ENCODE measurements around the gene SERINC5. TPM values are rescaled to one million over a fixed set of nuclear protein-coding genes. Genes with fewer than 3 reads are reported as not detected.

The SERINC5 gene
- total RNA-seq, 1 experiment from 2014 or later, result 6.9 TPM

DNA sequence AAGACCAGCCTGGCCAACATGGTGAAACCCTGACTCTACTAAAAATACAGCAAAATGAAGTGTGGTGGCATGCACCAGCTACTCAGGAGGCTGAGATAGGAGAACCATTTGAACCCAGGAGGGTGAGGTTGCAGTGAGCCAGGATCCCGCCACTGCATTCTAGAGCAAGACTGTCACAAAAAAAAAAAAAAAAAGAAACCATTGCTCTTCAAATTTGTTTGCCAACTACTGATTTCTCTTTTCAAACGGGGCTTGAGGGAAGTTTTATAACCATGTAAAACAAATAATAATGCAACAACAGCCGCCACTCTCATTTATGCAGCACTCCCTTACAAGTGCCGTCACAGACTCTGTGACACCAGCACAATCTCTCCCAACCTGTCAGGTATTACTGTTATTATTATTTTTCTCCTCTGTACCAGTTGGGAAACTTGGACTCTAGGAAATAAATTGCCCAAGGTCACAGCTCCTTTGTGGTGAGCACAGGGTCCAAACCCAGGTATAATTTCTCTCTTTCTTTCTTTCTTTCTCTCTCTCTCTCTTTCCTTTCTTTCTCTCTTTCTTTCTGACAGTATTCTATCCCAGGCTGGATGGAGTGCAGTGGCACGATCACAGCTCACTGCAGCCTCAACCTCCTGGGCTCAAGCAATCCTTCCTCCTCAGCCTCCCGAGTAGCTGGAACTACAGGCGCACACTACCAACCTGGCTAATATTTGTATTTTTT lies 25.4 kb downstream of the SERINC5 start:
- no peak for DNase-seq (ENCODE audit: extremely low read depth, low read depth)

DNA sequence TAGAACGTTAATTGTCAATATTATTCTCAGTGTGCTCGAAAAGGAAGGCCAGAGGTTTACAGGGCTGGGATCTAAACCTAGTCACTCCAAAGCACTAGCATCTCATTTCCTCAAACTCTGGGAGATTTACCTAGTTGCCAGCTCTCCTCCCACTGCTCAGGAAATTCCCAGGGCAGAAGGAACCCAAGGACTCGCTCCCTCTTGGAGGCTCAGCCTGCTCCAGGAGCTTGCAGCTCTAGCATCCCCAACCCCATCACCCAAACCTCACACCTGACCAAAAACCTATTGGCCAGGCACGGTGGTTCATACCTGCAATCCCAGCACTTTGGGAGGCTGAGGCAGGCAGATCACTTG lies 26.0 kb downstream of the SERINC5 start:
- no peak for DNase-seq (ENCODE audit: extremely low read depth, low read depth)

DNA sequence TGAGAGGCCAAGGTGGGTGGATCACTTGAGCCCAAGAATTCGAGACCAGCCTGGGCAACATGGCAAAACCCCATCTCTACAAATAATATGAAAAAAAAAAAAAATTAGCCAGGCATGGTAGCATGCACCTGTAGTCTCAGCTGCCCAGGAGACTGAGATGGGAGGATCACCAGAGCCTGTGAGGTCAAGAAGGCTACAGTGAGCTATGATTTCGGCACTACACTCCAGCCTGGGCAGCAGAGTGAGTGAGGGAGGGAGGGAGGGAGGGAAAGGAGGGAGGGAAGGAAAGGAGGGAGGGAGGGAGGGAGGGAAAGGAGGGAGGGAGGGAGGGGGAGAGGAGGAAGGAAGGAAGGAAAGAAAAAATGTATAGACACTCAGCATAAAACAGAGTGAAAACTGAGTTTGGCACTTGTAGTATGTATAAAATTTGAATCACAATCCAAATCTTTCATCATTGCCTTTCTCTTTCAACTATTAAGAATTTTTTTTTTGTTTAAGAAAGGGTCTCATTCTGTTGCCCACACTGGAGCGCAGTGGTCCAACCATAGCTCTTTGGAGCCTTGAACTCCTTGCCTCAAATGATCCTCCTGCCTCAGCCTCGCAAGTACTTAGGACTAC lies 27.8 kb downstream of the SERINC5 start:
- no peak for DNase-seq (ENCODE audit: extremely low read depth, low read depth)

GRCh38 chr5:80225934-80226326 lies 29.9 kb downstream of the SERINC5 start:
- no peak for DNase-seq (ENCODE audit: extremely low read depth, low read depth)

GRCh38 chr5:80225189-80225933 lies 30.5 kb downstream of the SERINC5 start:
- DNase-seq (ENCODE audit: extremely low read depth, low read depth), result no peak

DNA sequence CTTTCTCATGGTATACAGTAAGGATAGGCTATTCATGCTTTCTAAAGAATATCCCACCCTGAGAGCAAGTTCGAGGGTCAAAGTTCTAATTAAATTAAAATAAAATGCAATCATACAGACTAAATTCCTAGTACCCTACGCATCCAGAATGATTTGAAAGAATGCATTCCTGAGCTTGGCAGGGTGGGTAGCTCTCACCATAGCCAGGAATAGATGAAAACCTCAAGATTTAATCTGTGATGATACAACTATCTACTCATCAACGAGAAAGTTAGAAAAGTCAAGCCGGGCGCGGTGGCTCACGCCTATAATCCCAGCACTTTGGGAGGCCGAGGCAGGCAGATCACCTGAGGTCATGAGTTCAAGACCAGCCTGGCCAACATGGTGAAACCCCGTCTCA lies 32.3 kb downstream of the SERINC5 start:
- DNase-seq (ENCODE audit: extremely low read depth, low read depth), result no peak

GRCh38 chr5:80220245-80220897 lies 35.5 kb downstream of the SERINC5 start:
- no peak for DNase-seq (ENCODE audit: extremely low read depth, low read depth)

- no peak for DNase-seq (ENCODE audit: extremely low read depth, low read depth)
These were observed 36.5 kb downstream of the SERINC5 start for GRCh38 chr5:80219391-80219790.

- DNase-seq (ENCODE audit: extremely low read depth, low read depth), result no peak
These were observed 38.2 kb downstream of the SERINC5 start for GRCh38 chr5:80217667-80218066.

DNA sequence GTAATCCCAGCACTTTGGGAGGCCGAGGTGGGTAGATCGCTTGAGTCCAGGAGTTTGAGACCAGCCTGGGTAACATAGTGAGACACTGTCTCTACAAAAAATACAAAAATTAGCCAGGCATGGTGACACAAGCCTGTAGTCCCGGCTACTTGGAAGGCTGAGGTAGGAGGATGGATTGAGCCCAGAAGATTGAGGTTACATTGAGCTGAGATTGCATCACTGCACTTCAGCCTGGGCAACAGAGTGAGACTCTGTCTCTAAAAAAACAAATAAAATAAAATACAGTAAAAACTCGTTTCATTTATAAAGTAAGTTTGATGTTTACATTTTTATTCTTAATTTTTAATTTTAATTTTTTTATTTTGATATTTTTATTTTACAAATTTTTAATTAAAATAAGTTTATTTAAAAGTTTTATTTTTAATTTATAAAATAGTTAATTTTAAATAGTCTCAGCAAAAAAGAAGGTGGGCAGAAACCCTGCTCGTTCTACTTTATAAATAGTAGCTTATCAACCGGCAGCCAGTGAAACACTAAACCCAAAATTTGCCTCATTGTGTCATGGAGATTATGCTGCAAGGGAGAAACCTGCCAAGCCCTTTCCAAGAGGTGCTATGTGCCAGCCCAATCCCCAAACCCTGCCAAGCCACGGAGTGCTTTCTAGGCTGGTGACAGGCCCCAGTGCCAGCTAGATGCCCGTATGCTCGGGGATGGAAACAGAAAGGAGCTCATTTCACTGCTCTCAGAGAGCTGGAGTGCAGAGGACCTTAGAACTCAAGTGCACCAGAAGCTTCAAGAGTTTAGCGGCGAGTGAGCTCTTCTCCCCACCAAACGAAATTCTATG lies 38.9 kb downstream of the SERINC5 start:
- DNase-seq (ENCODE audit: extremely low read depth, low read depth), result no peak

- no peak for DNase-seq (ENCODE audit: extremely low read depth, low read depth)
These were observed 39.8 kb downstream of the SERINC5 start for GRCh38 chr5:80216096-80216495.

GRCh38 chr5:80215523-80215922 lies 40.3 kb downstream of the SERINC5 start:
- DNase-seq (ENCODE audit: extremely low read depth, low read depth), result no peak

DNA sequence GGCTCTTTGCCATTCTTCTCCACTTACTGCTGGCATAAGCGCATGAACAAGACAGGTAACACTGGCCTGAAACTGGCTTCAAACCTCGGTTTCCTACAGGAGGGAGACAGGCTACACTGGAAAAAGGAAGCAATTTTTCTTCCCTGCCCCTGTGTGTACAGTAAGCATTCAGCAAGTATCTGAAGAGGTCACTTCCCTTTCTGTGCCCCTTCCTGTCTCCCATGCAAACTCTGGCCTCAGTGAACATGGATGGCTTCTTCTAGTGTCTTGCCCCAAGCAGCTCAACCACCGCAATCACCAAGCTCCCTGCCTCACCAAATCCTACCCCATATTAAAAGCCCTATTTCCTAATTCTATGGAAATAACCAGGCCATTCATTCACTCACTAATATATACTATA lies 42.4 kb downstream of the SERINC5 start:
- DNase-seq (ENCODE audit: extremely low read depth, low read depth), result no peak

DNA sequence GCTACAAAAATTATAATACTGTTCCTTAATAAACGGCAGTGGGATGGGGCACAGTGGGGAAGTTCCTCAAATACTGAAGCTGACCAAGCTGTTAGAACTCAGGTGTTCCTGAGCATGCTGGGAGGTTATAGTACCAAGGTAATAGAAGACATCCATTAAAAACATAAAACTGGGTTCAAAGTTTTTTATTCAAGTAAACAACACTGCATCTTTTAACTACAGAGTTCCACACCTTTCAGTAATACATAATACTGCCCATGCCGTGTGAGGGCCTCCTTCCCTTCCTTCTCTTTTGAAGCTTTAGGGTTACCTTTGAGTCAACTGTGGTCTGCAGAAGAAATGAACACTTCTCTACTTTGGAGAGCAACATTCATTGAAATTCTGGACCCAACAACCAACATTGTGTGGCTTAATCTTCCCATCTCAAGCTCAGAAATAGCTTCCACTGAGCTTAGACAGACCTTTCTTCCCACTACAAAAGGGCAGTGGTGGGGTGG lies 43.6 kb downstream of the SERINC5 start:
- no peak for DNase-seq (ENCODE audit: extremely low read depth, low read depth)

DNA sequence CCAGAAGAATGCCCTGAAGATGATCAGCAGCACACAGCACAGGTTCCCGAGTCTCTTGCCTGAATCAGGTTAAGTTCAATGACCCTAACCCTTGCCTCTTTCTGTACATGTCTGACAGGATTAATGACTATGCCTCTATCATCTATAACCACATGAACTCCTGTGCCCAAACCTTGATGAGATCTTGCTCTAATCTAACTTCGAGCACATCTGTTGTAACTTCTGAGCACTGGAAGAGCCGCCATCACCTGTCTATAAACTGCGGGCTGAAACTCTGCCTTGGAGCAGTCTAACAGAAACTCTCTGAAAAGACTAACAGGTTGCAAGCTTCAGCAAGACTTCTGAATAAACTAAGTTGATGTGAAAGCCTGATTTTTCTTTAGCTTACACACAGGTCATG lies 44.5 kb downstream of the SERINC5 start:
- no peak for DNase-seq (ENCODE audit: extremely low read depth, low read depth)

DNA sequence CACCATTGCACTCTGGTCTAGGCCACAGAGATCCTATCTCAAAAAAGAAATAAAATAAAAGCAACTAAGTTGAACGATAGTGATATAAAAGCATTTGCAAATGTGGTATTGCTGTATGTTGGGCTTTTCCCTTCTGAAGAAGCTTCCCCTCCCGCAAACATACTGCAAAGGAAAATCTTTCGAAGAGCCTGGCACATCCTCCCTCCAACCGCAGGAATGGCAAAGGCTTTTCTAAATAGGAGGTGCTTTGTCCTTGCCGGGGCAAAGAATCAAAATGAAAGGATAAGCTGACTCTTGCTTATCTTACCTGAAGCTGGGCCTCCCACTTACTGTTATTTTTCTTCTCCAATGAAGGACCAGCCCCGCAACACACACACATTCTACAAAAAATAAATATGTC lies 45.8 kb downstream of the SERINC5 start:
- DNase-seq (ENCODE audit: extremely low read depth, low read depth), result no peak

GRCh38 chr5:80208381-80208780 lies 47.5 kb downstream of the SERINC5 start:
- no peak for DNase-seq (ENCODE audit: extremely low read depth, low read depth)

DNA sequence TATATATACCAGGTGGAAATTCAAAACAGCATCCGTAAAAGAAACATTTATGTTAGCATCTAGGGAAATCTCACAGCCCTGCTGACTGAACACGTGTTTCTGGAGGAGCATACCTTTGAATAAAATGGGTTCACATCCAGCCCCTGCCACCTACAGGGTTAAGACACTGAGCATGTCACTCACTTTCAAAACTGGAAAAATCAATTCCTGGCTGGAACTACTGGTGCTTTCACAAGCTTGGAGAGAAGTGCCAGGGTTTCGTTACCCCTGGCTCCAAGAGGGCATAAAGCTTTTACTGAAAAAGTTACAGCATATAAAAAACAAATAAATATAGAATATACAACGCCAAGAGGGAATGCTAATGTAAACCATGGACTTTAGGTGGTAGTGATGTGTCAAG lies 48.0 kb downstream of the SERINC5 start:
- DNase-seq (ENCODE audit: extremely low read depth, low read depth), result no peak

- DNase-seq (ENCODE audit: extremely low read depth, low read depth), result no peak
These were observed 49.6 kb downstream of the SERINC5 start for GRCh38 chr5:80206282-80206681.

DNA sequence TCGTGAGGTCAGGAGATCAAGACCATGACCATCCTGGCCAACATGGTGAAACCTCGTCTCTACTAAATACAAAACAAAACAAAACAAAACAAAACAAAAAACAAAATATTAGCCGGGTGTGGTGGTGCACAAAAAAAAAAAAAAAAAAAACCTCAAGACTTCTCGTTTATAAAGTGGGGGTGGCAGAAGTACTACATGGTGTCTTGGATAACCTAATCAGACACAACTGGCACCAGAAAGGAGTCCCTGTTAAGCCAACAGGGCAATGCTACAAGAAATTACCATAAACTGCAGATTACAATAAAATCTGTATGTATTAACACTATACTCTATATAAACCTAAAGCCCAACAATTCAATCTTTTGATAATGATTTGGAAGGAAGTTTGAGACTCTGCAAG lies 50.0 kb downstream of the SERINC5 start:
- DNase-seq (ENCODE audit: extremely low read depth, low read depth), result no peak

Data from NCI-H460 (cell line).